ENCODE results near the gene NXPE1.
"Not testable (repeated sequence)": the region's sequence is repeated elsewhere in the genome, so short reads cannot be mapped to it uniquely, and the experiment has no call there.

NXPE1 gene

DNA sequence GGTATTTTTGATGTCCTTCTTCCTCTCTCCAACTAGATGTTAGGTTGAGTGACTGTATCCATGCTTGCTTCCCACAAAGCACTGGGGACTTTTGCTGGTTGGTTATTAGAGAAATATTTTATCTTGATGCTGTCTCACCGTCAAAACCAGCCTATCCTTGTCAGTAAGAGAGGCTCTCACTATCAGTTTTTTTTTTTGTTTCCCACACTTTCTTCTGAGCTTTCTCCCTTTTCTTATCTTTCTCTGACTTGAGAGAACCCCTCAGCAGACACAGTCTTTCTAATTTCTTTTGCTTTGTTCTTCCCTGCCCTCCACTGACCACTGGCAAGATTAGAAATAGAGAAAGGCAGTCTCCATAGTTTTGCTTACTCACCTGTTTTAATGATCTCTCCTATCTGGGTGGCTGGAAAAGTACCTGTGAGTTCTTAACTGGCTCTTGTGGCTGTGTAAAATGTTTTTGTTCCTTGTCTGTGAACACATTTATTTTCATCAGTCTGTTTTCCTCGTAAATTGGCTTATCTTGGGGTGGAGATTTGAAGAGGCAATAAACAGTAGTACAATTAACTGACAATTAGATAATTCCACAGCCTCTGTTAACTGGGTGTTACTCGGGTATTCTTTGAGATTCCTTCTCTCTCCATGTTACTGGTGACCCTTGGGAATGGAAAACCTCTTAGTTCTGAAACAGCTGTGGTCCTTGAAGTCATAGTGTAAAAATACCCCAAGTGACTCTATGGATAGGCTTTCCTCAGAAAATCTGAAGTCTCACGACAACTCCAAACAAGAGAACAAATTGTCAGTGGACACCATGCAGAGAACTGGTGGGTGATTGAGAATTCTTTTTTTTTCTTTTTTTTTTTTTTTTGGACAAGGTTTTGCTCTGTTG lies at the start of gene NXPE1:
NXPE1 (minus strand) TSS at position 457 of the 886 bp plus-strand sequence. CDS start 8,680 bp downstream, outside the sequence.
- DNase-seq (ENCODE audit: low read depth): no peak

DNA sequence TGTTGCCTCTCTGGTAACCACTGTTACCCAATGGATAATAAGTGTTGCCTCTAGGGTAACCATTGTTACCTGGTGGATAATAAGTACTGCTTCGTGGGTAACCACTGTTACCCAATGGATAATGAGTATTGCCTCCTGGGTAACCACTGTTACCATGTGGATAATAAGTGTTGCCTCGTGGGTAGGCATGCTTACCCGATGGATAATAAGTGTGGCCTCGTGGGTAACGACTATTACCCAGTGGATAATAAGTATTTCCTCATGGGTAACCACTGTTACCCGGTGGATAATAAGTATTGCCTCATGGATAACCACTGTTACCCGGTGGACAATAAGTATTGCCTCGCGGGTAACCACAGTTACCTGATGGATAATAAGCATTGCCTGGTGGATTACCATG lies 49.7 kb upstream of the NXPE1 start:
- DNase-seq (ENCODE audit: low read depth): no peak

DNA sequence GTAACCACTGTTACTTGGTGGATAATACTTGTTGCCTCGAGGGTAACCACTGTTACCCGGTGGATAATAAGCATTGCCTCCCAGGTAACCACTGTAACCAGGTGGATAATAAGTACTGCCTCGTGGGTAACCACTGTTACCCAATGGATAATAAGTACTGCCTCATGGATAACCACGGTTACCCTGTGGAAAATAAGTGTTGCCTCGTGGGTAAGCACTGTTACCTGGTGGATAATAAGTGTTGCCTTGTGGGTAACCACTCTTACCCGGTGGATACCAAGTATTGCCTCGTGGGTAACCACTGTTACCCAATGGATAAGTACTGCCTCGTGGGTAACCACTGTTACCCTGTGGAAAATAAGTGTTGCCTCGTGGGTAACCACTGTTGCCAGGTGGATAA lies 48.9 kb upstream of the NXPE1 start:
- DNase-seq (ENCODE audit: low read depth): not testable (repeated sequence)

DNA sequence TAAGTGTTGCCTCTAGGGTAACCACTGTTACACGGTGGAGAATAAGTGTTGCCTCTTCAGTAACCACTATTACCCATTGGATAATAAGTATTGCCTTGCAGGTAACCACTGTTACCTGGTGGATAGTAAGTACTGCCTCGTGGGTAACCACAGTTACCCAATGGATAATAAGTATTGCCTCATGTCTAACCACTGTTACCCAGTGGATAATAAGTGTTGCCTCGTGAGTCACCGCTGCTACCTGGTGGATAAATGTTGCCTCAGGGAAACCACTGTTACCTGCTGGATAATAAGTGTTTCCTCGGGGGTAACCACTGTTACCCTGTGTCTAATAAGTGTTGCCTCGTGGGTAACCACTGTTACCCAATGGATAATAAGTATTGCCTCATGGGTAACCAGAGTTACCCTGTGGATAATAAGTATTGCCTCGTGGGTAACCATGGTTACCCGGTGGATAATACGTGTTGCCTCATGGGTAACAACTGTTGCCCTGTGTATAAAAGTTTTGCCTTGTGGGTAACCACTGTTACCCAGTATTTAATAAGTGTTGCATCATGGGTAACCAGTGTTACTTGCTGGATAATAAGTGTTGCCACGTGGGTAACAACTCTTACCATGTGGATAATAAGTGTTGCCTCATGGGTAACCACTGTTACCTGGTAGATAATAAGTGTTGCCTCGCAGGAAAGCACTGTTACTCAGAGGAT lies 48.2 kb upstream of the NXPE1 start:
- DNase-seq (ENCODE audit: low read depth): no peak

DNA sequence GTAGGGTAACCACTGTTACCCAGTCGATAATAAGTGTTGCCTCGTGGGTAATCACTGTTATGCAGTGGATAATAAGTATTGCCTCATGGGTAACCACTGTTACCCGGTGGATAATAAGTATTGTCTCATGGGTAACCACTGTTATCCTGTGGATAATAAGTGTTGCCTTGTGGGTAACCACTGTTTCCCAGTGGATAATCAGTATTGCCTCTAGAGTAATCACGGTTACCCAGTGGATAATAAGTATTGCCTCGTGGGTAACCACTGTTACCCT lies 47.1 kb upstream of the NXPE1 start:
- not testable (repeated sequence) for DNase-seq (ENCODE audit: low read depth)

DNA sequence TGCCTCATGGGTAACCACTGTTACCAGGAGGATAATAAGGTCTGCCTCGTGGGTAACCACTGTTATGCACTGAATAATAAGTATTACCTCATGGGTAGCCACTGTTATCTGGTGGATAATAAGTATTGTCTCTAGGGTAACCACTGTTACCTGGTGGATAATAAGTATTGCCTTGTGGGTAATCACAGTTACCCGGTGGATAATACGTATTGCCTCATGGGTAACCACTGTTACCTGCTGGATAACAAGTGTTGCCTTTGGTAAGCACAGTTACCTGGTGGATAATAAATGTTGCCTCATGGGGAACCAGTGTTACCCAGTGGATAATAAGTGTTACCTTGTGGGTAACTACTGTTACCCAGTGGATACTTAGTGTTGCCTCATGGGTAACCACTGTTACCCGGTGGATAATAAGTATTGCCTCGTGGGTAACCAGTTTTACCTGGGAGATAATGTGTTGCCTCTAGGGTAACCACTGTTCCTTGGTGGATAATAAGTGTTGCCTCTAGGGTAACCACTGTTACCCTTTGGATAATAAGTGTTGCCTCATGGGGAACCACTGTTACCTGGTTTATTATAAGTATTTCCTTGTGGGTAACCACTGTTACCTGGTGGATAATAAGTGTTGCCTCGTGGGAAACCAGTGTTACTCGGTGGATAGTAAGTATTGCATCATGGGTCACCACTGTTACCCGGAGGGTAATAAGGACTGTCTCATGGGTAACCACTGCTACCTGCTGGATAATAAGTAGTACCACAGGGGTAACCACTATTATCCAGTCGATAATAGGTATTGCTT lies 46.5 kb upstream of the NXPE1 start:
- no peak for DNase-seq (ENCODE audit: low read depth)

DNA sequence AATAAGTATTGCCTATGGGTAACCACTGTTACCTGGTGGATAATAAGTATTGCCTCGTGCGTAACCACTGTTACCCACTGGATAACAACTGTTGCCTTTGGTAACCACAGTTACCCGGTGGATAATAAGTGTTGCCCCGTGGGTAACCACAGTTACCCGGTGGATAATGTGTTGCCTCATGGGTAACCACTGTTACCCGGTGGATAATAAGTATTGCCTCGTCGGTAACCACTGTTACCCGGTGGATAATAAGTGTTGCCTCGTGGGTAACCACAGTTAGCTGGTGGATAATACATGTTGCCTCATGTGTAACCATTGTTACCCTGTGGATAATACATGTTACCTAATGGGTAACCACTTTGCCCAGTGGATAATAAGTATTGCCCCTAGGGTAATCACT lies 45.7 kb upstream of the NXPE1 start:
- DNase-seq (ENCODE audit: low read depth): no peak

DNA sequence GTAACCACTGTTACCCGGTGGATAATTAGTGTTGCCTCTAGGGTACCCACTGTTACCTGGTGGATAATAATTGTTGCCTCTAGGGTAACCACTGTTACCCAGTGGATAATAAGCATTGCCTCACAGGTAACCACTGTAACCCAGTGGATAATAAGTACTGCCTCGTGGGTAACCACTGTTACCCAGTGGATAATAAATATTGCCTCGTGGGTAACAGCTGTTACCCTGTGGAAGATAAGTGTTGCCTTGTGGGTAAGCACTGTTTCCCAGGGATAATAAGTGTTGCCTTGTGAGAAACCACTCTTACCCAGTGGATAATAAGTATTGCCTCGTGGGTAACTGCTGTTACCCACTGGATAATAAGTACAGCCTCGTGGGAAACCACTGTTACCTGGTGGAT lies 45.2 kb upstream of the NXPE1 start:
- DNase-seq (ENCODE audit: low read depth): no peak

DNA sequence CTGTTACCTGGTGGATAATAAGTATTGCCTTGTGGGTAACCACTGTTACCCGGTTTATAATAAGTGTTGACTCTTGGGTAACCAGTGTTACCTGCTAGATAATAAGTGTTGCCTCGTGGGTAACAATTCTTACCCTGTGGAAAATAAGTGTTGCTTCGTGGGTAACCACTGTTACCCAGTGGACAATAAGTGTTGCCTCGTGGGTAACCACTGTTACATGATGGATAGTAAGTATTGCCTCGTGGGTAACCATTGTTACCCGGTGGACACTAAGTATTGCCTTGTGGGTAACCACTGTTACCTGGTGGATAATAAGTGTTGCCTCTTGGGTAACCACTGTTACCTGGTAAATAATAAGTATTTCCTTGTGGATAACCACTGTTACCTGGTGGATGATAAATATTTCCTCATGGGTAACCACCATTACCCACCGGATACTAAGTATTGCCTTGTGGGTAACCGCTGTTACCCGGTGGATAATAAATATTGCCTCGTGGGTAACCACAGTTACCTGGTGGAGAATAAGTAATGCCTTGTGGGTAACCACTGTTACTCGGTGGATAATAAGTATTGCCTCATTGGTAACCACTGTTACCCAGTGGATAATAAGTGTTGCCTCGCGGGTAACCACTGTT lies 44.6 kb upstream of the NXPE1 start:
- DNase-seq (ENCODE audit: low read depth): no peak

DNA sequence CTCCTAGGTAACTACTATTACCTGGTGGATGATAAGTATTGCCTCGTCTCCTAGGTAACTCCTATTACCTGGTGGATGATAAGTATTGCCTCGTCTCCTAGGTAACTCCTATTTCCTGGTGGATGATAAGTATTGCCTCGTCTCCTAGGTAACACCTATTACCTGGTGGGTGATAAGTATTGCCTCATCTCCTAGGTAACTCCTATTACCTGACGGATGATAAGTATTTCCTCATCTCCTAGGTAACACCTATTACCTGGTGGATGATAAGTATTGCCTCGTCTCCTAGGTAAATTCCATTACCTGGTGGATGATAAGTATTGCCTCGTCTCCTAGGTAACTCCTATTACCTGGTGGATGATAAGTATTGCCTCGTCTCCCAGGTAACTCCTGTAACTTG lies 43.5 kb upstream of the NXPE1 start:
- not testable (repeated sequence) for DNase-seq (ENCODE audit: low read depth)

DNA sequence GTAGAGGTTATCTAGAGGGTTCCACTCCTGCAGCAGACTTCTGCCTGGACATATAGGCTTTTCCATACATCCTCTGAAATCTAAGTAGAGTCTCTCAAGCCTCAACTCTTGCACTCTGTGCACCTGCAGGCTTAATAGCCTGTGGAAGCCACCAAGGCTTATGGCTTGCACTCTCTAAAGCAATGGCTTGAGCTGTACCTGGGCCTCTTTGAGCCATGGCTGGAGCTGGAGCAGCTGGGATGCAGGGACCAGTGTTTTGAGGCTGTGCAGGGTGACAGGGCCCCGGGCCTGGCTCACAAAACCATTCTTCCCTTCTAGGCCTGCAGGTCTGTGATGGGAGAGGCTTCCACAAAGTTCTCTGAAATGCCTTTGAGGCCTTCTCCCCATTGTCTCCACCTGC lies 38.8 kb upstream of the NXPE1 start:
- DNase-seq (ENCODE audit: low read depth): no peak

DNA sequence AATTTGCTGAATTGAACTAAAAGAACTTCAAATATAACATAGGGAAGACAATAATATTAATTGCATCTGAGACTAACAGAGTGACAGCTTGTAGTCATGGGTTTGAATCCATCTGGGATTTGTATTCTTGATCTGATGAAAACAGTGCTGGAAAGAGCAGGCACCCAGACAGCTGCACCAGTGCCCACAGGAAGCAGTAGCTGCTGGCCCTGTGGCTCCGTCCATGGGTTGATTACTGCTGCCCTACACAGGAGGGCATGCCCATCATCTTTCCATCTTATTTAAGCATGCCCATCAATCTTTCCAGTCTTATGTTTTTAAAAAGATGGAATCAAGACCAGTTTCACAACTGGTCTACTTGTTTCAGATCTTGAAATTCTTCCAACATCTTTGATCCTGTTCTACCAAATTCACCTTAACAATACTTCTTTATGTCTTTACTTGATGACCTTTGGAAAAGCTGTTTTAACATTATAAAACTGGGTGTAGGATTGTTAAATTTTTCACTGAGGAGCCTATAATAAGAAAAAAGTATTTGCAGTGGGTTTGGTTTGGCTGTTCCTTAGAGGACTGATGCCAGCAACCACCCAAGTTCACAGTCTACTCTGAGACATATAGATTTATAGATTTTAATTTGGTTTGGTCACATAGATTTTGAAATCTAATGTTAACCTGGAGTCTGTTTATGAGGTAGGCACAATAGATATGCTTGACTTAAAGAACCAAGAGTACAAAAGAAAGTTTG lies 36.7 kb upstream of the NXPE1 start:
- DNase-seq (ENCODE audit: low read depth): no peak

DNA sequence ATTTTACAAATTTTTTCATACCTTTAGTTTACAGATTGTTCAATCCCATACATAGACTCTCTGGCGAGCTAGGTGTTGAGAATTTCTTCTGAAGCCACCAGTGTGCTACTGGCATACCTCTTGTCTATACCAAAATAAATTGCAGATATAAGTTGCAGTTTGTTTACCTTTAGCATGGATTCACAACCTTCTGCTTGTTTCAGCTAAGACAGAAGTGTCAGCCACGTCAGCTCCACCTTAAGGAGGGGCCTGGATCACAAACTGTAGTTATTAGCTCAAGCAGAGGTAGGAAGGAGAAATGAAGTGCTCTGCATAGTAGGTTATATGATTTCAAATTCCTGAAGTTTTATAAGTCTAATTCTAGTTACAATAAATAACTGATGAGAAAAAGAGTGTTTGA lies 35.9 kb upstream of the NXPE1 start, which contains the start of gene NXPE4:
NXPE4 (minus strand) TSS at position 216 of the 400 bp plus-strand sequence. CDS start 1,027 bp downstream, outside the sequence.
- no peak for DNase-seq (ENCODE audit: low read depth)

DNA sequence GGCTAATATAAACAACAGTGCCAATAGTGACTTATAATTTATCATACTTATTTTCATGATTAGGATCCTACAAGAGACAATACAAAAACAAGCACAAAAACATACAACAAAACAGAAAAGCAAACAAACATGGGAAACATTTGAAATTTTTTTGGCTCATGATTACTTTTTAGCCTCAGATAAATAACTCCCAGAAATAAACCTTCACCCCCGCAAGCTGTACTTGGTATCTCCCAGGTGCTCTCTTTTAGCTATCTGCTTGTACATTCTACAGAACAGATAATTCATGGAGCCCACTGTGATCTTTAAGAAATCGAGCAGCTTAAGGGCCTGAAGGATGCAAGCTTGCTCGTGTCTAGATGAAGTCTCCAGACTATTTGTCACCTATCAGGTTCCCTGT lies 35.0 kb upstream of the NXPE1 start:
- no peak for DNase-seq (ENCODE audit: low read depth)

DNA sequence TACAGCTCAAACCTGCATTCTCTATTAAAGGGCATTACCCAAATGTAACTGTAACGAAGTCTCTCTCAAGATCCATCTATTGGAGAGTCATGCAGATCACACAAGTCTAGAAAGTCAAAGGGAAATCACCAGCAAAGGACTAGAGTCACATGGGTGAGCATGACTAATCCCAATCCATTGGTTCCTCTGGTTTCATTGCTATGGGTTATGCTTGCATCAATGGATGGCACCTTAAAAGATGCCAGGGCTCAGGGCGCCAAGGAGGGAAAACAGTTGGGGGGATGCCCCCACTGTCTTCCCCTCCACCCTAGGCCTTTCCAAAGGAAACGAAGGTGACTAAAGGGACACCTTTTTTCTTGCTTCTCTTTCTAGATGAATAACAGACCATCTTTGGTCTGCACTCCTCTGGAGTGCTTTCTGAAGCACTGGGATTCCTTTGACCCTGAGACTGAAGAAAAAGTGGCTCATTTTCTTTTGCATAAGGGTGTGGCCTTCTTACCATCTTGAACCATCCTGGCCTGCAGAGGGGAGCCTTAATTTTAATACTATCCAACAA lies 27.8 kb upstream of the NXPE1 start:
- no peak for DNase-seq (ENCODE audit: low read depth)

DNA sequence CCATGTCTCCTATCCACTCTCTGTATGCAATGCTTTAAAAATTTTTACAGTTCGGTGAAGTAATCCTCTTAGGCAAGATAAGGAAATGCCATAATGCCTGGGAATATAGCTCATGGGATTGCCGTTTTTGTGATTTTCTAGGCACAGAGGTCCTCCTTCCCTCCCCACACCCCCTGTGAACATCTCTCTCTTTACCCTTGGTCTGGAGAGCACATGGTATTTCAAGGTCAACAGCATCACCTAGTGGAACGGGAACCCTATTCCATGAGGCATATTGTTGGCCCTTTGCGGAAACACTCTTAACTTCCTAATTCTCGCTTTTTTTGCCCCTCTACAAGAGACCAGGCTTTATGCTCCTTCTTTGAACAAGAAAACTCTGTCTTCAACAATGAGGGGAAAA lies 27.1 kb upstream of the NXPE1 start:
- no peak for DNase-seq (ENCODE audit: low read depth)

DNA sequence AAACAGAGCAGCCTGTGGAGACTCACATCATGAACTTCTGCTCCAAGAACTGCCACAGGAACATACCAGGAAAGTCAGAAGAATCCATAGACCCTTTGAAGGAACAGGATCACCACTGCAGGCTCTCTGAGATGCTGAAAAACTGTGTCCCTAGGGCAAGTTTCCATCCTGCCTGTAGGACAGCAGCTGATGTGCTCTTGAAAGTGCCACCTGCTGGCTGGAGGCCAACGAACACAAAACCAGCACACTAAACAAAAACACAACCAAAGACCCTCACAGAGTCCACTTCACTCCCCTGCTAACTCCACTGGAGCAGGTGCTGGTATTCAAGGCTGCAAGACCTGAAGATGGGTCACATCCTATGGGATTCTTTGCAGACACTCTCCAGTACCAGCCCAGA lies 12.0 kb upstream of the NXPE1 start:
- DNase-seq (ENCODE audit: low read depth): no peak

DNA sequence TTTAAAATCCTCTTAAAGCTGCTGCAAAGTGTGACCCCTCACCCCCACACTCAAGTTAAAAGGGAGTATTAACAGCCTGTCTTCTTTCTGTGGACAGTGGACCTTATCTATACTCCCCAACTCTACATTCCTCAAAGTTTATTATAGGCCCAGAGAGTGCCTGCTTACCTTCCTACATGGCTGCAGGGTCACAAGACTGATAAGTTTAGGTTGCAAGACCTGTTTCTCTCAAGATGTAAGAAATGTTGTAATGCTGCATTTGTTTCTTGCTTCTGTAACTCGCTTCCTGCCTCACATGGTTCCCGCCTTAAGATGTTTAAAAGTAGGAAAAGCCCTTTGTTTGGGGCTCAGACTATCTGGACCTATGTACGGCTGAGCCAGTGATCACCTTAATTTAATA lies 10.1 kb upstream of the NXPE1 start:
- no peak for DNase-seq (ENCODE audit: low read depth)

DNA sequence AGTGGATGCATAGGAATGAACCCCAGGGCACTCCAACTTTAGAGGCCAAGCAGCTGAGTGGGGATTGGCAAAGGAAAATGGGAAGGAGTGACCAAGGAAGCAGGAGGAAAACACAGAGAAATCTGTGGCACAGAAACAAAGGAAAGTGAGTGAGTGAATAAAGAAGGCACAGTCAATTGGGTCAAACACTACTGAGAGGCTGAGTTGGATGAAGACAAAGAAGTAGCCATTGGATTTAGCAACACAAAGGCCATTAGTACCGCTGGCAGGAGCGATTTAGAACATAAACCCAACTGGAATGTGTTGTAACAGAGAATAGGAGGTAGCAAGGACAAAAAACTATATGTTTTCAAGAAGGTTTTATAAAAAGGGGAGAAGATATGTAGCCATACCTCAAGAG lies 6.6 kb upstream of the NXPE1 start:
- no peak for DNase-seq (ENCODE audit: low read depth)

DNA sequence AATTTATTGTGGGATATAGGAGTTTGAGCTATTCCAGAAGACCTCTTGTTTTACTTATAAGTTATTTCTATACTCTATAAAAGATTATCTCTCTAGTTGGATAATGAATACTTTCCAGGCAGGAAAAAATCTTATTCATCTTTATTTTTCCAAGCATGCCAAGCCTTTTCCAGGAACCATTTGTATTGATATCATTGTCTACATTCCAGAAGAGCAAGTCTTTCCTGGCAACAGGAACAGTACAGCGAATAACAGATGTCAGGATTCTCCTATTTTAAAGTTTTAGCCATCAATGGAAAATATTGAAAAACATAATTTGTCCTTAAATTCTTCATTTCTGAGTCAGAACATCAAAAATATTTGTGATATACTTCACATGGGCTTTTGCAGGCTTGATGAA lies 5.2 kb upstream of the NXPE1 start:
- no peak for DNase-seq (ENCODE audit: low read depth)

DNA sequence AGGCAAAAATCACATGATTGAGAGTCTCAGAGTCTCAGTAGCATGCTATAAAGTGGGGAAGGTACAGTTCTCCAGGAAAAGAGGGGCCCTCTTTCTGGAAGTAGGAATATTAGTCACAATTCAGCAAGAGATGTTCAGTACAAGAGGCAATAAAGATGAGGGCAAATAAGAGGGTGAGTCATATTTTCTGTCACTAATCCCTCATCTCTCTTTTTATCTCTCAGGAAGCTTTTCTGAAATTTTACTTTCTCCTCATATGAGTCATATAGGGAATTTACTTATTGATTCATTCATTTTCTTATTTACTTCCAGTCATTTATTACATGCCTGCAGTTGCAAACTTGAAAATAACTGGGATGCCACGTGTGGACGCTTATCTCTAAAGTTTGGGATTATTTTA lies 3.4 kb upstream of the NXPE1 start:
- no peak for DNase-seq (ENCODE audit: low read depth)
